ENCODE measurements around the gene TTC7B.

TTC7B gene

DNA sequence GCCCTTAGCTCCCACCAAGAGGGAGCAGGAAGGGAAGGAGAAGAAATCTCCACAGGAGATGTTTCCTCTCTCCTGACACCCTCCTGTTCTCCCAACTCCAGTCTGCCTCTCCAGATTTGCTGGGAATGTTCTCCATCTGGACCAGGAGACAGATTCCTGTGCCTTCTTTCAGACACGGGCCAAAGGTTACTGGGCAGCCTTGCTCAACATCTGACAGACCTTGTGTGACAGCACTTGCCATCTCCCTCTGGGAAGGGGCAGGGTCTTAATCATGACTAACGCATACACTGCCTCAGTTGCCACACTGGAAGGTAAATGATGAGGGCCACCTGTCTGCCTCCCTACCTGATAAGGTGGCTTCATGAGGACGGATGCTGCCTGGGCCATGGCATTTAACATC lies 2.5 kb upstream of the TTC7B start:
- Mint-ChIP-seq H3K9me3 (peaks cover 6% of the 10 kb centered on the region), H3K27ac (no peak overlapping the region), H3K4me3 (no peak overlapping the region), H3K27me3 (peaks cover 25% of the 10 kb centered on the region), H3K4me1 (ENCODE audit: low read depth) (peaks cover 20% of the 10 kb centered on the region), H3K36me3 (ENCODE audit: low read depth) (no peaks in the 10 kb centered on the region)
- no peak for DNase-seq

DNA sequence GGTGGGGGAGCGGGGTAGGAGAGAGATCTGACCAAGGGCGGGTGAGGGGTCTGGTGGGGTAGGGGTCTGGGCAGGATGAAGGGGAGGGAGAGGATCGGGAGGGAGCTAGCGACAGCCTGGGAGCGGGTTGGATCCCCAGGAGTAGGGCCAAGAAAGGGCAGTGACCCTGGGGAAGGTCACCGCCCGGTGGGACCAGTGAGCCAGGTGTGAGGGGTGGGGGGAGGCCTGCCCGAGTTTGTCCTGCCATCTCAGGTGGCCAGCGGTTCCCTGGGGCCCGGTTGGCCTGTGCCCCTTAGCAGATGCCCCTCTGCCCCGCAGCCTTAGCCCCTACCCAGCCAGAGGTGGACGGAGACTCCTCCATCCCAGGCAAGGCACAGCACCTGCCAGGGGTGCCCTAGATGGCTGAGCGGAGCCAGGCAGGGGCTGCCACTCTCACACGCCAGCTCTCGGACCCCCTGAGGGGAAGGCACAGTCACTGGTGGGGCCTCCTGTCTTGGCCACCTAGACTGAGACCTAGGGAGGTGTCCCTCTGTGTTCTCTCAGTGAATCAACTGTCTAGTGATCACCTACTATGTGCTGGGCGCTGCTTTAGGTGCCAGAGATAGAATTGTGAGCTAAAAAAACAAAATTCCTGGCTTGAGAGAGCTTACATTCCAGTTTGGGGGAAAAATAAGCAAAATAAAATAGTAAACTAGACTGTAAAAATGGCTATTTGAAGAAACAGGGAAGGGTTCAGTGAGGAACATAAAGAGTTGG lies 629 bp upstream of the TTC7B start:
- no peak for DNase-seq
- Mint-ChIP-seq H3K4me1 (ENCODE audit: low read depth) (peaks cover 17% of the 10 kb centered on the region), H3K36me3 (ENCODE audit: low read depth) (no peaks in the 10 kb centered on the region), H3K4me3 (peak overlapping the region; percentile 43), H3K9me3 (no peaks in the 10 kb centered on the region), H3K27ac (no peak overlapping the region), H3K27me3 (peaks cover 25% of the 10 kb centered on the region)

- DNase-seq = no peak
- Mint-ChIP-seq H3K27ac (peak overlapping the region; percentile 52), H3K4me1 (ENCODE audit: low read depth) (peaks cover 5% of the 10 kb centered on the region), H3K9me3 (no peaks in the 10 kb centered on the region), H3K36me3 (ENCODE audit: low read depth) (no peaks in the 10 kb centered on the region), H3K27me3 (peaks cover 25% of the 10 kb centered on the region), H3K4me3 (peak overlapping the region; percentile 75)
These were observed 733 bp downstream of the TTC7B start for GRCh38 chr14:90815572-90815821.

- H3K4me3 Mint-ChIP-seq = peak overlapping the region; percentile 75
- H3K4me1 Mint-ChIP-seq (ENCODE audit: low read depth) = peaks cover 4% of the 10 kb centered on the region
- no peak for DNase-seq
- H3K36me3 Mint-ChIP-seq (ENCODE audit: low read depth) = no peaks in the 10 kb centered on the region
- H3K27ac Mint-ChIP-seq = no peak overlapping the region
- H3K27me3 Mint-ChIP-seq = peaks cover 25% of the 10 kb centered on the region
- no peaks in the 10 kb centered on the region for H3K9me3 Mint-ChIP-seq
These were observed 1.2 kb downstream of the TTC7B start for GRCh38 chr14:90814806-90815571.

DNA sequence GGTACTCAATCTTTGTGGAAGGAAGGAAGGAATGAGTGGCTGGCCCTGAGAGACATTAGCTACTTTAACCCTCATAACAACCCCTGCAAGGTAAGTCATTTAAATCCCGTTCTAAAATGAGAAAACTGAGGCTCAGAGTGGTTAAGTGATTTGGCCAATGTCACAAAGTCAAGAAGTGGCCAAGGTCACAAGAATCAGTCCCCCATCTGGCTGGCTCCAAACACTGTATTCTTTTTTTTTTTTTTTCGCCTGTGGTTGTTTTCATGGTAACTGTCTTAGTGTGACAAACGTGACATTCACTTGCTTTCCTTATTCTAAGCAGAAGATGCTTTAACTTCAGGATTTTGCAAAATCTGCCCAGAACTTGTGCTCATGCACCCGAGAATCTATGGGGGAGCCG lies 2.8 kb downstream of the TTC7B start:
- peaks cover 4% of the 10 kb centered on the region for H3K4me1 Mint-ChIP-seq (ENCODE audit: low read depth)
- H3K36me3 Mint-ChIP-seq (ENCODE audit: low read depth) = no peaks in the 10 kb centered on the region
- no peak for DNase-seq
- no peaks in the 10 kb centered on the region for H3K9me3 Mint-ChIP-seq
- H3K4me3 Mint-ChIP-seq = no peak overlapping the region
- H3K27ac Mint-ChIP-seq = no peak overlapping the region
- H3K27me3 Mint-ChIP-seq = peaks cover 25% of the 10 kb centered on the region

DNA sequence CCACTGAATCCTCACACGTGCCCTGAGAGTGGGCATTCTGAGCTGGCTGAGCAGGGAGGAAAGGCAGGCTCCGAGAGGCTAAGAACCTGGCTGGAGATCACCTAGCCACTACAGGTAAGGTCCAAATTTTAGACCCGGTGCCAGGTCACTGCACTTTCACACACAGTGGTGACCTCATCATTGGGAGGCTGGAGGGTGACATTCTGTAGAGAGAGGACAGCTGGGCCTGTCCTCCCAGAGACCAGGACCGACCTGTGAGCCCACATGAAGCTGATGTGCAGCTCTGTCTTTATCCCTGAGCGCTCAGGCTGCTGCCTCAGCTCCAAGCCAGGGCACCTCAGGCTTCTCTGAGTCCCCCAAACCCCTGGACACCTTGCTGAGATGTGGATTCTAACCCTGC lies 4.1 kb downstream of the TTC7B start:
- Mint-ChIP-seq H3K27me3 (peaks cover 14% of the 10 kb centered on the region), H3K9me3 (no peaks in the 10 kb centered on the region), H3K27ac (no peak overlapping the region), H3K4me3 (no peak overlapping the region), H3K4me1 (ENCODE audit: low read depth) (peaks cover 4% of the 10 kb centered on the region), H3K36me3 (ENCODE audit: low read depth) (no peaks in the 10 kb centered on the region)
- DNase-seq = no peak

GRCh38 chr14:90811641-90812040 lies 4.6 kb downstream of the TTC7B start:
- H3K36me3 Mint-ChIP-seq (ENCODE audit: low read depth) = no peaks in the 10 kb centered on the region

GRCh38 chr14:90810806-90811205 lies 5.4 kb downstream of the TTC7B start:
- Mint-ChIP-seq H3K27me3 (peaks cover 13% of the 10 kb centered on the region), H3K9me3 (no peaks in the 10 kb centered on the region), H3K36me3 (ENCODE audit: low read depth) (no peaks in the 10 kb centered on the region), H3K4me3 (no peak overlapping the region), H3K4me1 (ENCODE audit: low read depth) (peaks cover 4% of the 10 kb centered on the region), H3K27ac (no peak overlapping the region)
- DNase-seq = no peak

More at GRCh38 chr14:90811641-90812040, 4.6 kb downstream of the TTC7B start:
- H3K9me3 Mint-ChIP-seq = no peaks in the 10 kb centered on the region
- no peak overlapping the region for H3K27ac Mint-ChIP-seq
- no peak for DNase-seq
- peaks cover 13% of the 10 kb centered on the region for H3K27me3 Mint-ChIP-seq
- H3K4me1 Mint-ChIP-seq (ENCODE audit: low read depth) = peaks cover 4% of the 10 kb centered on the region
- no peak overlapping the region for H3K4me3 Mint-ChIP-seq

- no peaks in the 10 kb centered on the region for H3K4me1 Mint-ChIP-seq (ENCODE audit: low read depth)
- no peak overlapping the region for H3K4me3 Mint-ChIP-seq
- peaks cover 4% of the 10 kb centered on the region for H3K27me3 Mint-ChIP-seq
- H3K36me3 Mint-ChIP-seq (ENCODE audit: low read depth) = no peaks in the 10 kb centered on the region
- no peak for DNase-seq
- no peak overlapping the region for H3K27ac Mint-ChIP-seq
- H3K9me3 Mint-ChIP-seq = no peaks in the 10 kb centered on the region
These were observed 6.5 kb downstream of the TTC7B start for GRCh38 chr14:90809530-90810312.

GRCh38 chr14:90808759-90809529 lies 7.3 kb downstream of the TTC7B start:
- Mint-ChIP-seq H3K9me3 (no peaks in the 10 kb centered on the region), H3K4me1 (ENCODE audit: low read depth) (no peaks in the 10 kb centered on the region), H3K27me3 (no peaks in the 10 kb centered on the region), H3K36me3 (ENCODE audit: low read depth) (no peaks in the 10 kb centered on the region), H3K4me3 (no peak overlapping the region), H3K27ac (no peak overlapping the region)
- DNase-seq = no peak

DNA sequence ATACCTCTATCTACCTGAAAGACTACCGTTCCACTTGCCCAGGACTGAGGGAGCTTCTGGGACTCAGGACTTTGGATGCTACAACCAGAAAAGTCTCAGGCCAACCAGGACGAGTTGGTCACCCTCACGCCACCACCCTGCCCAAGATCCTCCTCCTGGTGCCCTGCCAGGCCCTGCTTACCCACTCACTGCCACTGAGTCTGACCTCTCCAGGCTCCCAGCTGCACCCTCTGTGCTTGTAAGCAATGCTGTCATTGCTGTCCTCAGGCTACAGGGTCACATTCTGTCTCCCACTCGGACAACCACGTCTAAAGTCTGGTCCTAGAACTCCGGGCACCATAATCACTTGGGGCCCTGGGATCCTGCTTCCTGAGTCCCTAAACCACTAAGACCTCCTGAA lies 9.2 kb downstream of the TTC7B start:
- Mint-ChIP-seq H3K4me1 (ENCODE audit: low read depth) (no peaks in the 10 kb centered on the region), H3K4me3 (no peak overlapping the region), H3K27ac (no peak overlapping the region), H3K9me3 (no peaks in the 10 kb centered on the region), H3K27me3 (no peaks in the 10 kb centered on the region), H3K36me3 (ENCODE audit: low read depth) (no peaks in the 10 kb centered on the region)
- DNase-seq = no peak

- H3K36me3 Mint-ChIP-seq (ENCODE audit: low read depth) = no peaks in the 10 kb centered on the region
- H3K4me1 Mint-ChIP-seq (ENCODE audit: low read depth) = peaks cover 6% of the 10 kb centered on the region
- H3K4me3 Mint-ChIP-seq = no peak overlapping the region
- H3K27me3 Mint-ChIP-seq = no peaks in the 10 kb centered on the region
- no peak for DNase-seq
- no peaks in the 10 kb centered on the region for H3K9me3 Mint-ChIP-seq
- H3K27ac Mint-ChIP-seq = no peak overlapping the region
These were observed 10.3 kb downstream of the TTC7B start for GRCh38 chr14:90805662-90806540.

GRCh38 chr14:90805084-90805391 lies 11.2 kb downstream of the TTC7B start:
- Mint-ChIP-seq H3K4me1 (ENCODE audit: low read depth) (peaks cover 6% of the 10 kb centered on the region), H3K27me3 (no peaks in the 10 kb centered on the region), H3K27ac (no peak overlapping the region), H3K36me3 (ENCODE audit: low read depth) (no peaks in the 10 kb centered on the region), H3K4me3 (no peak overlapping the region), H3K9me3 (no peaks in the 10 kb centered on the region)
- DNase-seq = no peak

Measured in activated T-cell treated with anti-CD3 and anti-CD28 coated beads, Interleukin-2, amount 50 U/mL, for 24 hours (primary cell).